ENCODE measurements around the gene SLC6A2. TPM values are rescaled to one million over a fixed set of nuclear protein-coding genes. Genes with fewer than 3 reads are reported as not detected.

The SLC6A2 gene
- total RNA-seq, 1 experiment from 2014 or later = not detected

DNA sequence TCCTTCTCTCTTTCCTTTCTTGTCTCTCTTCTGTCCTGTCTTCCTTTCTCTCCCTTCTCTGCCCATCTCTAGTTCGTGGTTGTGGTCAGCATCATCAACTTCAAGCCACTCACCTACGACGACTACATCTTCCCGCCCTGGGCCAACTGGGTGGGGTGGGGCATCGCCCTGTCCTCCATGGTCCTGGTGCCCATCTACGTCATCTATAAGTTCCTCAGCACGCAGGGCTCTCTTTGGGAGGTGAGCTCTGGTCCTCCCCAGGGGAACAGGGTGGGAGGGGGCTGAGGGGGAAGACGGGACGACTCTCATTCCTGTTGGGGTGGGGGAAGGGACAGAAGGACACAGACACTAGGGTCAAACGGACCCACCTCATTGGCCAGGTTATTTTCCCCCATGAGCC lies 44.3 kb downstream of the SLC6A2 start:
- H3K36me3 ChIP-seq (ENCODE audit: low read depth, low read length) = no peaks in the 10 kb centered on the region
- no peaks in the 10 kb centered on the region for H3K27me3 ChIP-seq (ENCODE audit: low read length)
- TF ChIP-seq EZH2phosphoT487 (IDR thresholded peaks at IDR 0.05; ENCODE audit: borderline replicate concordance, low read length) = no peak
- TF ChIP-seq, protein P1, sequence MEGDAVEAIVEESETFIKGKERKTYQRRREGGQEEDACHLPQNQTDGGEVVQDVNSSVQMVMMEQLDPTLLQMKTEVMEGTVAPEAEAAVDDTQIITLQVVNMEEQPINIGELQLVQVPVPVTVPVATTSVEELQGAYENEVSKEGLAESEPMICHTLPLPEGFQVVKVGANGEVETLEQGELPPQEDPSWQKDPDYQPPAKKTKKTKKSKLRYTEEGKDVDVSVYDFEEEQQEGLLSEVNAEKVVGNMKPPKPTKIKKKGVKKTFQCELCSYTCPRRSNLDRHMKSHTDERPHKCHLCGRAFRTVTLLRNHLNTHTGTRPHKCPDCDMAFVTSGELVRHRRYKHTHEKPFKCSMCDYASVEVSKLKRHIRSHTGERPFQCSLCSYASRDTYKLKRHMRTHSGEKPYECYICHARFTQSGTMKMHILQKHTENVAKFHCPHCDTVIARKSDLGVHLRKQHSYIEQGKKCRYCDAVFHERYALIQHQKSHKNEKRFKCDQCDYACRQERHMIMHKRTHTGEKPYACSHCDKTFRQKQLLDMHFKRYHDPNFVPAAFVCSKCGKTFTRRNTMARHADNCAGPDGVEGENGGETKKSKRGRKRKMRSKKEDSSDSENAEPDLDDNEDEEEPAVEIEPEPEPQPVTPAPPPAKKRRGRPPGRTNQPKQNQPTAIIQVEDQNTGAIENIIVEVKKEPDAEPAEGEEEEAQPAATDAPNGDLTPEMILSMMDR (conservative IDR thresholded peaks at IDR 0.05; ENCODE audit: low read depth, low read length) = no peak
- no peak for TF ChIP-seq EZH2 (IDR thresholded peaks at IDR 0.05; ENCODE audit: low read length, unreplicated experiment)
- H3K9ac ChIP-seq (ENCODE audit: low read length) = no peak overlapping the region
- H3K27ac ChIP-seq (ENCODE audit: low read length) = no peak overlapping the region
- ChIA-PET CTCF (no interaction called here), POLR2A (ENCODE audit: unreplicated experiment) (no interaction called here)
- DNase-seq (no peak), ATAC-seq (no peak)
- H3F3A ChIP-seq (ENCODE audit: low read length, unreplicated experiment) = no peaks in the 10 kb centered on the region
- no peaks in the 10 kb centered on the region for H3K9me2 ChIP-seq (replicated peaks; ENCODE audit: low read length)
- no peak overlapping the region for H2AFZ ChIP-seq (ENCODE audit: low read length)
- no peaks in the 10 kb centered on the region for H4K20me1 ChIP-seq (ENCODE audit: low read length)
- H3K4me1 ChIP-seq (ENCODE audit: insufficient read depth, low read length) = no peaks in the 10 kb centered on the region
- no peaks in the 10 kb centered on the region for H3K79me2 ChIP-seq (ENCODE audit: low read length)
- H3K4me2 ChIP-seq (ENCODE audit: low read length) = no peak overlapping the region
- no peak overlapping the region for H3K4me3 ChIP-seq (ENCODE audit: low read length)
- no TSS peak for BruUV-seq (replicated peaks)
- intact Hi-C loops (cut with micrococcal nuclease) = no loop called here
- H3K9me3 ChIP-seq (ENCODE audit: low read length) = no peaks in the 10 kb centered on the region

DNA sequence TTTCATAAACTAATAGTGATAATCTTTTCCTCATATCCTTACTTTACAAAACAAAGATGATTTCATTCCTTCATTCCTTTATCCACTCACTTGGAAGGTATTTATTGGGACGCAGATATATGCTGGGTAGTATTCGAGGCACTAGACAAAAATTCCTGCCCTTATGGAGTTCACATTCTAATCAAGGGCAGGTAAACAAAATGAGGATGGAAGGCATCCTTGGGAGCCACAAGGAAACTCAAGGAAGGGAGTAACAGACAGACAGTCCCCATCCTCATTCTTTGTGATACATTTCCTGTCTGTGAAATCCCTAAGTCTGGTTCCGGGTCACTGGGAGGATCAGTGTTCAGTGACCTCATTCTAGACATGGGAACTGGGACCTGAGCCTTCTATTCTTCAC lies 45.2 kb downstream of the SLC6A2 start:
- CTCF ChIA-PET = no interaction called here
- Histone ChIP-seq H3F3A (ENCODE audit: low read length, unreplicated experiment) (no peaks in the 10 kb centered on the region), H3K4me3 (ENCODE audit: low read length) (no peak overlapping the region), H4K20me1 (ENCODE audit: low read length) (no peaks in the 10 kb centered on the region), H3K9ac (ENCODE audit: low read length) (no peak overlapping the region), H3K36me3 (ENCODE audit: low read depth, low read length) (no peaks in the 10 kb centered on the region), H3K4me1 (ENCODE audit: insufficient read depth, low read length) (no peaks in the 10 kb centered on the region), H3K9me3 (ENCODE audit: low read length) (no peaks in the 10 kb centered on the region), H2AFZ (ENCODE audit: low read length) (no peak overlapping the region), H3K27ac (ENCODE audit: low read length) (no peak overlapping the region), H3K4me2 (ENCODE audit: low read length) (no peak overlapping the region), H3K79me2 (ENCODE audit: low read length) (no peaks in the 10 kb centered on the region), H3K9me2 (replicated peaks; ENCODE audit: low read length) (no peaks in the 10 kb centered on the region), H3K27me3 (ENCODE audit: low read length) (no peaks in the 10 kb centered on the region)
- ATAC-seq (no peak), DNase-seq (no peak)
- BruUV-seq (replicated peaks) = no TSS peak
- TF ChIP-seq, protein P1 (conservative IDR thresholded peaks at IDR 0.05; ENCODE audit: low read depth, low read length) = no peak
- TF ChIP-seq EZH2 (IDR thresholded peaks at IDR 0.05; ENCODE audit: low read length, unreplicated experiment) (no peak), EZH2phosphoT487 (IDR thresholded peaks at IDR 0.05; ENCODE audit: borderline replicate concordance, low read length) (no peak)
- intact Hi-C loops (cut with micrococcal nuclease) = no loop called here
- POLR2A ChIA-PET (ENCODE audit: unreplicated experiment) = no interaction called here

DNA sequence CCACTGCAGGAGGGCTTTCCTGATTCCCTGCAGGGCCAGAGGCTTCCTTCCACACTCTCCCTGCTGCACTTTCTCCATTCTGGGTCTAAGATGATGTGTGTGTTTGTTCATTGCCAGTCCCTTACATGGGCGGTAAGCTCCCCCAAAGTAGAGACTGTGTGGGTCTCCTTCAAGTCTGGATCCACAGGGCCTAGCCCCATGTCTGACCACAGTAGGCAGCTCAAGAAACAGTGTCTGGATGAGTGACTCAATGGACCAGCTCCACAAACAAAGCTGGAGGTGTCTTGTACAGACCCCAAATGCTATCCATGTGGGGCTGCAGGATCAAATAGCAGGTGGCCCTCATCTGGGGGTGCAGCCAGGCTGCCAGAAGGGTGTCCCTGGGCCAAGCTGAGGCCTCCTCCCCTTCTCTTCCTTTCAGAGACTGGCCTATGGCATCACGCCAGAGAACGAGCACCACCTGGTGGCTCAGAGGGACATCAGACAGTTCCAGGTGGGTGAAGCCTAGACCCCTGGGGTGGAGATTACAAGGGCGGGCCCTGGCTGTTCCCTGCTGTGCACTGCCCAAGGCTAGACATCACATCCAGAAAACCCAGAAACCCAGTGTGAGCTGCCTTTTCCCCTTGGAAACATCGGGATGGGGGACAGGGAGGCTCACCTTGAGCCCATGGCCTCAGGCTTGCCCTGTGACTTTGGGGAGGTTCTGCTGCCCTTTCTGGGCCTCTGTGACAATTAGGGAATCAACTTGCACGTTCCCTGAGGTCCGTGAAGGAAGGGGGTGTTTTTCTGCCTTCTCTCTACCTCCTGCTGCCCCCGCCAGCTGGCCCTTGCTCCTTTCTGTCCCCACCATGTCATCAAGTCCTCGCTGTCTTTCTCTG lies 45.9 kb downstream of the SLC6A2 start:
- H3K36me3 ChIP-seq (ENCODE audit: low read depth, low read length) = no peaks in the 10 kb centered on the region
- no peaks in the 10 kb centered on the region for H4K20me1 ChIP-seq (ENCODE audit: low read length)
- H3K4me1 ChIP-seq (ENCODE audit: insufficient read depth, low read length) = no peaks in the 10 kb centered on the region
- ChIA-PET POLR2A (ENCODE audit: unreplicated experiment) (no interaction called here), CTCF (no interaction called here)
- no peaks in the 10 kb centered on the region for H3F3A ChIP-seq (ENCODE audit: low read length, unreplicated experiment)
- no peak overlapping the region for H2AFZ ChIP-seq (ENCODE audit: low read length)
- peak; percentile 57 for DNase-seq
- H3K79me2 ChIP-seq (ENCODE audit: low read length) = no peaks in the 10 kb centered on the region
- no TSS peak for BruUV-seq (replicated peaks)
- no peak for TF ChIP-seq EZH2 (IDR thresholded peaks at IDR 0.05; ENCODE audit: low read length, unreplicated experiment)
- TF ChIP-seq, protein P1 (conservative IDR thresholded peaks at IDR 0.05; ENCODE audit: low read depth, low read length) = peak; percentile 71
- no peak overlapping the region for H3K27ac ChIP-seq (ENCODE audit: low read length)
- H3K9me2 ChIP-seq (replicated peaks; ENCODE audit: low read length) = no peaks in the 10 kb centered on the region
- no peaks in the 10 kb centered on the region for H3K27me3 ChIP-seq (ENCODE audit: low read length)
- no peak for ATAC-seq
- no peak overlapping the region for H3K4me2 ChIP-seq (ENCODE audit: low read length)
- H3K9me3 ChIP-seq (ENCODE audit: low read length) = no peaks in the 10 kb centered on the region
- intact Hi-C loops (cut with micrococcal nuclease) = no loop called here
- H3K9ac ChIP-seq (ENCODE audit: low read length) = no peak overlapping the region
- H3K4me3 ChIP-seq (ENCODE audit: low read length) = no peak overlapping the region

Data from PC-3 (cell line).